ENCODE measurements around the gene RASA3. TPM values are rescaled to one million over a fixed set of nuclear protein-coding genes. Genes with fewer than 3 reads are reported as not detected.
A peak's percentile ranks its signal among the peaks of the same experiment; 100 is the strongest.
"Not testable (repeated sequence)": the region's sequence is repeated elsewhere in the genome, so short reads cannot be mapped to it uniquely, and the experiment has no call there.

The RASA3 gene
- total RNA-seq, 4 donors from 2014 or later = 4.4 to 15.6 (median 8.5) TPM

GRCh38 chr13:114022876-114023275 is 109.5 kb downstream of the RASA3 start:
- peaks cover 15 to 29% (median 20%) of the 10 kb centered on the region in 4 donors for H3K4me1 ChIP-seq
- in situ Hi-C loops (cut with MboI; ENCODE audit: low pct_ligation_motif_present in 1 of 4, low pct_unique_long_range_greater_than_20kb in 1 of 4, low sequenced_read_pairs in 3 of 4) = no loop called here
- H3K4me3 ChIP-seq = no peak overlapping the region
- DNase-seq = no peak
- H3K27me3 ChIP-seq = no peaks in the 10 kb centered on the region
- H3K36me3 ChIP-seq = no peaks in the 10 kb centered on the region
- 91% methylated on average over 12 of the region's 12 CpGs; no CpG with 5 or more reads in 1 of the 2 donors for WGBS, 2 donors (ENCODE audit: low coverage in 1 of 2)
- H3K27ac ChIP-seq = no peak overlapping the region
- TF ChIP-seq EP300 (IDR thresholded peaks at IDR 0.05; ENCODE audit: low read depth) = no peak
- TF ChIP-seq POLR2AphosphoS5 (IDR thresholded peaks at IDR 0.05) = no peak
- TF ChIP-seq, protein P1, sequence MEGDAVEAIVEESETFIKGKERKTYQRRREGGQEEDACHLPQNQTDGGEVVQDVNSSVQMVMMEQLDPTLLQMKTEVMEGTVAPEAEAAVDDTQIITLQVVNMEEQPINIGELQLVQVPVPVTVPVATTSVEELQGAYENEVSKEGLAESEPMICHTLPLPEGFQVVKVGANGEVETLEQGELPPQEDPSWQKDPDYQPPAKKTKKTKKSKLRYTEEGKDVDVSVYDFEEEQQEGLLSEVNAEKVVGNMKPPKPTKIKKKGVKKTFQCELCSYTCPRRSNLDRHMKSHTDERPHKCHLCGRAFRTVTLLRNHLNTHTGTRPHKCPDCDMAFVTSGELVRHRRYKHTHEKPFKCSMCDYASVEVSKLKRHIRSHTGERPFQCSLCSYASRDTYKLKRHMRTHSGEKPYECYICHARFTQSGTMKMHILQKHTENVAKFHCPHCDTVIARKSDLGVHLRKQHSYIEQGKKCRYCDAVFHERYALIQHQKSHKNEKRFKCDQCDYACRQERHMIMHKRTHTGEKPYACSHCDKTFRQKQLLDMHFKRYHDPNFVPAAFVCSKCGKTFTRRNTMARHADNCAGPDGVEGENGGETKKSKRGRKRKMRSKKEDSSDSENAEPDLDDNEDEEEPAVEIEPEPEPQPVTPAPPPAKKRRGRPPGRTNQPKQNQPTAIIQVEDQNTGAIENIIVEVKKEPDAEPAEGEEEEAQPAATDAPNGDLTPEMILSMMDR (IDR thresholded peaks at IDR 0.05) = no peak
- no peak for TF ChIP-seq POLR2A (IDR thresholded peaks at IDR 0.05)
- no peaks in the 10 kb centered on the region for H3K9me3 ChIP-seq
- intact Hi-C loops (cut with DNase I; ENCODE audit: low total_unique reads) = no loop called here

DNA sequence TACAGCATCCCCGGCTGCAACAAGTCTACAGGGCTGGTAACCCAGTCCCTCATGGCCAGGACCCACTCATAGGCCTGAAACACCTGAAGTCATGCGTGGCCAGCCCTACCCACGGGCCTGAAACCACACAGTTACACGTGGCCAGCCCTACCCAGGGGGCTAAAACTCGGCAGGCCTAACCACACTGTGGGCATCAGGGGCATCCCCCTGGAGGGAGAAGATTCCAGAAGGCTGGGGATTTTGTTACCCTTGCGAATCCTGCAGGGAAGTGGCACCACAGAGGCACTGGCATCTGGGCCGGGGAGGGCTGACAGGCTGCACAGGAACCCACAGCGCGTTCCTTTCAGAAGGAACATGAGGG is 110.1 kb downstream of the RASA3 start:
- Histone ChIP-seq H3K36me3 (no peaks in the 10 kb centered on the region), H3K27ac (no peak overlapping the region), H3K9me3 (no peaks in the 10 kb centered on the region), H3K27me3 (no peaks in the 10 kb centered on the region), H3K4me3 (no peak overlapping the region), H3K4me1 (peaks cover 11 to 23% (median 14%) of the 10 kb centered on the region in 4 donors)
- in situ Hi-C loops (cut with MboI; ENCODE audit: low pct_ligation_motif_present in 1 of 4, low pct_unique_long_range_greater_than_20kb in 1 of 4, low sequenced_read_pairs in 3 of 4) = no loop called here
- intact Hi-C loops (cut with DNase I; ENCODE audit: low total_unique reads) = no loop called here
- WGBS, 2 donors (ENCODE audit: low coverage in 1 of 2) = 78% methylated on average over 9 of the region's 9 CpGs; no CpG with 5 or more reads in 1 of the 2 donors
- TF ChIP-seq POLR2A (IDR thresholded peaks at IDR 0.05) = no peak
- TF ChIP-seq POLR2AphosphoS5 (IDR thresholded peaks at IDR 0.05) = no peak
- TF ChIP-seq, protein P1 (IDR thresholded peaks at IDR 0.05) = no peak
- no peak for TF ChIP-seq EP300 (IDR thresholded peaks at IDR 0.05; ENCODE audit: low read depth)
- no peak for DNase-seq

DNA sequence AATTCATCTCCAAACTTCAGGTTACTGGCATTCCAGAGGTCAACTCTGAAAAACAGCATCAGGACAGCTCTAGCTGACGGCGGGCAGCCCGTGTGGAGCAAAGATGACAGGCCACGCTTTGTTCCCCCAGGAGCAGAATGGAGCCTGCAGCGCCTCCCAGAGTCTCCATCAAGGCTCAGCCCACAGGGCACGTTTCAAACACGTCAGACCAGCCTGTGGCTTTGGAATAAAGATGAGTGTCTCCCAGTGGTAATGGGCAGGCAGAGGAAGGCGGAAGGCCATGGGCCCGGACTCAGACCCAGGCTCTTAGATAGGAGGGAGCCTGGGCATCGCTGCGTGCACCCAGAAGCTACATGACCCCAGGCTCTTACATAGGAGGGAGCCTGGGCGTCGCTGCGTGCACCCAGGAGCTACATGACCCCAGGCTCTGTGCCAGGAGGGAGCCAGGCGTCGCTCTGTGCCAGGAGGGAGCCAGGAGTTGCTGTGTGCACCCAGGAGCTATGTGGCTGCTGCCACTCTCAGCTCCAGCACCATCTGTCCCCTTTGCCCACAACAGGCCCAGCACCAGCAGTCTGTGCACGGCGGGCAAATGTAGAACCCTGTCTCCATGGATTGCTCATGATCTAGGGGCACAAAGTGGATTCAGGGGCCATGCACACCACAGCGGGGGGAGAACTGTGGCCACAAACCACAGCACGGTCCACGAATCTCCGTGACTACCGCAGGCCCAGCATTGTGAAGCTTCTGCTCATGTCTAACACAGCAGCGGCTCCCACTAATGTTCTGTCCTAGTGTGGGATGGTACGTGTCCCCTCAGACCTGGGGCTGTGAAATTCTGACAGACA is 110.7 kb downstream of the RASA3 start:
- DNase-seq = no peak
- in situ Hi-C loops (cut with MboI; ENCODE audit: low pct_ligation_motif_present in 1 of 4, low pct_unique_long_range_greater_than_20kb in 1 of 4, low sequenced_read_pairs in 3 of 4) = no loop called here
- no peak for TF ChIP-seq POLR2AphosphoS5 (IDR thresholded peaks at IDR 0.05)
- TF ChIP-seq, protein P1 (IDR thresholded peaks at IDR 0.05) = no peak
- TF ChIP-seq POLR2A (IDR thresholded peaks at IDR 0.05) = no peak
- TF ChIP-seq EP300 (IDR thresholded peaks at IDR 0.05; ENCODE audit: low read depth) = no peak
- H3K27ac ChIP-seq = no peak overlapping the region
- H3K4me1 ChIP-seq = peaks cover 7 to 17% (median 9%) of the 10 kb centered on the region in 4 donors
- intact Hi-C loops (cut with DNase I; ENCODE audit: low total_unique reads) = no loop called here
- H3K9me3 ChIP-seq = no peaks in the 10 kb centered on the region
- 85% methylated on average over 25 of the region's 25 CpGs; no CpG with 5 or more reads in 1 of the 2 donors for WGBS, 2 donors (ENCODE audit: low coverage in 1 of 2)
- no peaks in the 10 kb centered on the region for H3K36me3 ChIP-seq
- no peak overlapping the region for H3K4me3 ChIP-seq
- H3K27me3 ChIP-seq = no peaks in the 10 kb centered on the region

DNA sequence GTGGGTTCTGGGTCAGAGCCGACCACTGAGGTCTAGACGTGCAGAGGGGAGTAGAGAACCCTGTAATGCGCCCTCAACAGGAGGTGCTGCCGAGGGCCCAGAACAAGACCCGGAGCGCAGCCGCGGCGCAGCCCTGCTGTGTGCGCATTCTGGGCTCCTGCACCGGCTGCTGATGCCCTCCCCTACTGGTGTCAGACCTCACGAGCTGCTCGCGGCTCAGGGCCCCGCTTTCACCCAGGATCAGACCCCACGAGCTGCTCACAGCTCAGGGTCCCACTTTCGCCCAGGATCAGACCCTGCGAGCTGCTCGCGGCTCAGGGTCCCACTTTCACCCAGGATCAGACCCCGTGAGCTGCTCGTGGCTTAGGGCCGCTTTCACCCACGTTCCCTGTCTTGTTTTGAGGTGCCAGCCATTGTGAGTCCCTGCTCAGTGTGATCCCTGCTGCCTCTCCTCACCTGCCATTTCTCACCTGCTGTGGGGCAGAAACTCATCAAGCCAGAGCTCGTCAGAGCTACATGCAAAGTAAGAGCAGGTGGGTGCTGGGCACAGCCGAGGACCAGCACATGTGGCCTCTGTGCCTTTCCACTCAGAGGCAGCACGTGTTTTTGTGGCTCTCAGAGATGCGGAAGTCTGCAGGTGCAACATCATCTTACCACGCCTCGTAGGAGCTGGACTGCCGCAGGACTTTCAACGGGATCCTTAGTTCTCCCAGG is 111.5 kb downstream of the RASA3 start:
- Histone ChIP-seq H3K36me3 (no peaks in the 10 kb centered on the region), H3K4me1 (peaks cover under 1 to 10% (median 3%) of the 10 kb centered on the region in 4 donors), H3K9me3 (no peaks in the 10 kb centered on the region), H3K27ac (no peak overlapping the region), H3K4me3 (no peak overlapping the region), H3K27me3 (no peaks in the 10 kb centered on the region)
- in situ Hi-C loops (cut with MboI; ENCODE audit: low pct_ligation_motif_present in 1 of 4, low pct_unique_long_range_greater_than_20kb in 1 of 4, low sequenced_read_pairs in 3 of 4) (no loop called here), intact Hi-C loops (cut with DNase I; ENCODE audit: low total_unique reads) (no loop called here)
- DNase-seq = peak; percentile 36
- no peak for TF ChIP-seq EP300 (IDR thresholded peaks at IDR 0.05; ENCODE audit: low read depth)
- TF ChIP-seq POLR2A (IDR thresholded peaks at IDR 0.05) = no peak
- TF ChIP-seq, protein P1 (IDR thresholded peaks at IDR 0.05) = no peak
- TF ChIP-seq POLR2AphosphoS5 (IDR thresholded peaks at IDR 0.05) = no peak
- WGBS, 2 donors (ENCODE audit: low coverage in 1 of 2) = 92% methylated on average over 32 of the region's 32 CpGs; no CpG with 5 or more reads in 1 of the 2 donors

GRCh38 chr13:114020134-114020533 is 112.3 kb downstream of the RASA3 start:
- H3K4me1 ChIP-seq; H3K27ac ChIP-seq; in situ Hi-C loops (cut with MboI; ENCODE audit: low pct_ligation_motif_present in 1 of 4, low pct_unique_long_range_greater_than_20kb in 1 of 4, low sequenced_read_pairs in 3 of 4); H3K4me3 ChIP-seq; H3K36me3 ChIP-seq; H3K27me3 ChIP-seq; DNase-seq; intact Hi-C loops (cut with DNase I; ENCODE audit: low total_unique reads); H3K9me3 ChIP-seq: not testable (repeated sequence)
- 98% methylated on average over 9 of the region's 14 CpGs; no CpG with 5 or more reads in 1 of the 2 donors for WGBS, 2 donors (ENCODE audit: low coverage in 1 of 2)

Data from transverse colon (tissue), 4 donors.